ENCODE data around the gene IL3. TPM values are rescaled to one million over a fixed set of nuclear protein-coding genes. Genes with fewer than 3 reads are reported as not detected.

Gene IL3
- total RNA-seq, 1 donor from 2014 or later, result not detected

DNA sequence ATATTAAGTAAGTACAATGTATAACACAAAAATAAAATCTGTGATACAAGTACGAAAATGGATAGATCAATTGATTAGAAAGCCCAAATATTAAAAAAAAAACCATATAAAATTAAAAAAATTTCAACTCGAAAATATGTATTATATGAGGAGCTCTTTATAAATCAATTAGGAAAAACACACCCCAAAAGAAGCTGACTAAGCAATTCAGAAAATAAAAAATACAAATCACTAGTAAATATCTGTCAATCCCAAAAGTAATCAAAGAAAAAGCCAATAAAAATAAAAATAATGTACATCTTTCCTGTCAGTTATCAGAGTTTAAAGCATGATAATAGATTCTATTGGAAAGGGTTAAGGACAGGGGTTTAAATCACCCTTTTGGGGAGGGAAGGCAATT is 38.8 kb upstream of the IL3 start:
- H3K9me3 Mint-ChIP-seq (ENCODE audit: unreplicated experiment), result no peaks in the 10 kb centered on the region
- H3K4me3 Mint-ChIP-seq (ENCODE audit: unreplicated experiment), result no peak overlapping the region
- no peaks in the 10 kb centered on the region for H3K4me1 Mint-ChIP-seq (ENCODE audit: unreplicated experiment)
- no peak overlapping the region for H3K27ac Mint-ChIP-seq (ENCODE audit: unreplicated experiment)
- H3K27me3 Mint-ChIP-seq (ENCODE audit: unreplicated experiment), result no peaks in the 10 kb centered on the region
- no peak for DNase-seq (ENCODE audit: low spot score)
- H3K36me3 Mint-ChIP-seq (ENCODE audit: low read depth, unreplicated experiment), result no peaks in the 10 kb centered on the region
- TF ChIP-seq, protein P1, sequence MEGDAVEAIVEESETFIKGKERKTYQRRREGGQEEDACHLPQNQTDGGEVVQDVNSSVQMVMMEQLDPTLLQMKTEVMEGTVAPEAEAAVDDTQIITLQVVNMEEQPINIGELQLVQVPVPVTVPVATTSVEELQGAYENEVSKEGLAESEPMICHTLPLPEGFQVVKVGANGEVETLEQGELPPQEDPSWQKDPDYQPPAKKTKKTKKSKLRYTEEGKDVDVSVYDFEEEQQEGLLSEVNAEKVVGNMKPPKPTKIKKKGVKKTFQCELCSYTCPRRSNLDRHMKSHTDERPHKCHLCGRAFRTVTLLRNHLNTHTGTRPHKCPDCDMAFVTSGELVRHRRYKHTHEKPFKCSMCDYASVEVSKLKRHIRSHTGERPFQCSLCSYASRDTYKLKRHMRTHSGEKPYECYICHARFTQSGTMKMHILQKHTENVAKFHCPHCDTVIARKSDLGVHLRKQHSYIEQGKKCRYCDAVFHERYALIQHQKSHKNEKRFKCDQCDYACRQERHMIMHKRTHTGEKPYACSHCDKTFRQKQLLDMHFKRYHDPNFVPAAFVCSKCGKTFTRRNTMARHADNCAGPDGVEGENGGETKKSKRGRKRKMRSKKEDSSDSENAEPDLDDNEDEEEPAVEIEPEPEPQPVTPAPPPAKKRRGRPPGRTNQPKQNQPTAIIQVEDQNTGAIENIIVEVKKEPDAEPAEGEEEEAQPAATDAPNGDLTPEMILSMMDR (IDR thresholded peaks at IDR 0.05; ENCODE audit: unreplicated experiment), result no peak

DNA sequence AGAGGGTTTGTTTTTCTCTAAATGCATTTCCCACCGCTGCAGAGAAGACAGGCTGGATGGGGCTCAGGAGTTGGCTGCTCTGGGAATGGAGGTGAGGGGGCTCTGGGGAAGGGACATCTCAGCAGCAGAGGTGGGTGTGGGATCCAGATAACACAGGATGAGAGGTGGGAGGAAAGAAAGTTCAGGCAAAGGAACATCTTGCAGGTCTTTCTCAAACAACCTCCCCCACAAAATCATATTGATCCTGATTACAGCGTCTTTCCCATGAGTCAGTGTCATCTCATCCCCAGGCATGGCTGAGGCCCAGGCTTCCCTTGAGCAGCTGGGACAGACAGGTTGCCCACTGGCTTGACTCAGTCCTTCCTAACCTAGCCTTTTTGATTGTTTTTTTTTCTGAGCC is 37.7 kb upstream of the IL3 start:
- Mint-ChIP-seq H3K27ac (ENCODE audit: unreplicated experiment) (no peak overlapping the region), H3K36me3 (ENCODE audit: low read depth, unreplicated experiment) (no peaks in the 10 kb centered on the region), H3K4me3 (ENCODE audit: unreplicated experiment) (no peak overlapping the region), H3K4me1 (ENCODE audit: unreplicated experiment) (no peaks in the 10 kb centered on the region), H3K9me3 (ENCODE audit: unreplicated experiment) (no peaks in the 10 kb centered on the region), H3K27me3 (ENCODE audit: unreplicated experiment) (no peaks in the 10 kb centered on the region)
- TF ChIP-seq, protein P1 (IDR thresholded peaks at IDR 0.05; ENCODE audit: unreplicated experiment), result no peak
- DNase-seq (ENCODE audit: low spot score), result no peak

DNA sequence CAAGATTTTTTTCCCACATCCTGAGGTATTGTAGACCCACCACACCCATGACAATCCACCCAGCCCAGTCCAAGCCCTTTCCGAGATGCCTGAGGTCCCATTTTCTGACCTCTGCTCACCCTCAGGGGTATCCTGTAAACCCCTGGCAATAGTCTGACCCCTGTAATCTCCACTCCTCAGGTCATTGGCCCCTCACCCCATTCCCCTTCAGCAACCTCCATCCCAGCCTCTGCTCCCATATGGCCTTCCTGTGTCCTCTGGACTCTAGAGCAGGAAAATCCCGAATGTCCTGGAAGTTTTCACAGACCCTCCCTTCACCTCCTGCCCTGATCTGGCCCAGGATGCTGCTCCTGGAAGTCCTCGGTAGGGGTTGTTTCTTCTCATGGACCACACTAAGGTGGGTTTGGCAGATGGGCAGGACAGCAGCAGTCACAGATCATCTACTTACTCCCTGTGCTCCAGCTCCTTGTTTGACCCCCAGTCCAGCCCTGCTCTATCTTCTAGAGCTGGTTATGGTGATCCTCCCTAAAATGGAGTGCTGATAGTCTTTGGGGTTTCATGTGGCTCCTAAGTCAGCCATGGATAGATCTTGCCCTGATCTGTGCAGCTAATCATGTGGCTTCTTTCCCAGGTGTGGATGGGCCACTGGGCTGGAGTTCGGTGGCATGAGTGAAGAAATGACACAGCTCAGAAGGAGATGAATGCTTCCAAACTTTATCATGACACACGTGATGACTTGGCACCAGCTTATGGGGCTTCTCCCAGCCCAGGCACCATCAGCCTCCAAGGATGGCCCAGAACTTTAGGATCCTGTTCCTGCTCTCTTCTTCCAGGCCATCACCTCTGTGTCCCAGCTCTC is 37.0 kb upstream of the IL3 start:
- H3K36me3 Mint-ChIP-seq (ENCODE audit: low read depth, unreplicated experiment), result no peaks in the 10 kb centered on the region
- no peaks in the 10 kb centered on the region for H3K9me3 Mint-ChIP-seq (ENCODE audit: unreplicated experiment)
- H3K27ac Mint-ChIP-seq (ENCODE audit: unreplicated experiment), result no peak overlapping the region
- TF ChIP-seq, protein P1 (IDR thresholded peaks at IDR 0.05; ENCODE audit: unreplicated experiment), result no peak
- no peak overlapping the region for H3K4me3 Mint-ChIP-seq (ENCODE audit: unreplicated experiment)
- no peaks in the 10 kb centered on the region for H3K27me3 Mint-ChIP-seq (ENCODE audit: unreplicated experiment)
- DNase-seq (ENCODE audit: low spot score), result no peak
- no peaks in the 10 kb centered on the region for H3K4me1 Mint-ChIP-seq (ENCODE audit: unreplicated experiment)

DNA sequence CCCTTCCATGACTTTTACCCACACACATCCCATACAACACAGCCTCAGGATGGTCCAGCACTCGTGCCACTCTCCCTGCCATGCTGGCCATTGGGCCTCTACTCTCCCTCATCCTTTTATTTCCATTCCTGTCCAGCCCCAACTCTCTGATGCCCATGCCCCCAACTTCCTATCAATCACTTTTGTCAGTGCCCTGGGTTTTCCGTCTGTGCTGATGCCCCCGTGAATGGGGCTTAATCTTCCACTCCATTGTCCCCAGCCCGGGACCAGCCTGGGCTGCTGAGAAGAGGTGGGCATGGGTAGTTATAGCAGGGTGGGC is 36.4 kb upstream of the IL3 start:
- Mint-ChIP-seq H3K27ac (ENCODE audit: unreplicated experiment) (no peak overlapping the region), H3K27me3 (ENCODE audit: unreplicated experiment) (no peaks in the 10 kb centered on the region), H3K9me3 (ENCODE audit: unreplicated experiment) (no peaks in the 10 kb centered on the region), H3K36me3 (ENCODE audit: low read depth, unreplicated experiment) (no peaks in the 10 kb centered on the region), H3K4me1 (ENCODE audit: unreplicated experiment) (no peaks in the 10 kb centered on the region), H3K4me3 (ENCODE audit: unreplicated experiment) (no peak overlapping the region)
- TF ChIP-seq, protein P1 (IDR thresholded peaks at IDR 0.05; ENCODE audit: unreplicated experiment), result no peak
- no peak for DNase-seq (ENCODE audit: low spot score)

GRCh38 chr5:132024789-132025402 is 35.6 kb upstream of the IL3 start:
- DNase-seq (ENCODE audit: low spot score), result no peak
- TF ChIP-seq, protein P1 (IDR thresholded peaks at IDR 0.05; ENCODE audit: unreplicated experiment), result no peak
- no peaks in the 10 kb centered on the region for H3K27me3 Mint-ChIP-seq (ENCODE audit: unreplicated experiment)
- no peak overlapping the region for H3K27ac Mint-ChIP-seq (ENCODE audit: unreplicated experiment)
- peaks cover 5% of the 10 kb centered on the region for H3K4me1 Mint-ChIP-seq (ENCODE audit: unreplicated experiment)
- no peak overlapping the region for H3K4me3 Mint-ChIP-seq (ENCODE audit: unreplicated experiment)
- H3K9me3 Mint-ChIP-seq (ENCODE audit: unreplicated experiment), result no peaks in the 10 kb centered on the region
- no peaks in the 10 kb centered on the region for H3K36me3 Mint-ChIP-seq (ENCODE audit: low read depth, unreplicated experiment)
